Measurements from ENCODE around the gene GNG3. TPM values are rescaled to one million over a fixed set of nuclear protein-coding genes. Genes with fewer than 3 reads are reported as not detected.
"Not testable (repeated sequence)": the region's sequence is repeated elsewhere in the genome, so short reads cannot be mapped to it uniquely, and the experiment has no call there.

Gene GNG3
- total RNA-seq, 1 donor from 2014 or later, result not detected

- no peak for DNase-seq (ENCODE audit: low read depth)
Measured at GRCh38 chr11:62687508-62688396, 19.7 kb upstream of the GNG3 start.

DNA sequence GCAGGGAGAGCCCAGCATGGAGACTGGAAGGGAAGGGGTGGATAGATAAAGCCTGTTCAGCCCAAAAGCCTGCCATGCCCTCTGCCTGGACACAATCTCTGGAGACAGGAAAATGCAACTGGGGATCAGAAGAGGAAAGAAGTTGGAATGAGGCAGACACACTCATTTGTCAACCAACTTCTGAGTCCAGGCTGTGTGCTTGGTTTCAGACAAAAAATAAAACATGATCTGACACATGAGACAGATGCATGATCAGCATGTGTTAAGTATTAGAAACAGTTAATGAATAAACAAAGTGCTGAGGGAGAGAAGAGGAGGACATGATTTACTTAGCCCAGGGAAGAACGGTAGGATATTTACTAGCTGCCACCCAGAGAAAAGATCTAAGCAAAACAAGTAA is 19.0 kb upstream of the GNG3 start:
- peak; percentile 34 for DNase-seq (ENCODE audit: low read depth)

GRCh38 chr11:62689421-62690183 is 17.9 kb upstream of the GNG3 start, which contains the start of gene LRRN4CL:
LRRN4CL (minus strand) TSS chr11:62689530; CDS start chr11:62688508, 1,022 bp downstream.
- DNase-seq (ENCODE audit: low read depth), result no peak

GRCh38 chr11:62693624-62694023 is 13.9 kb upstream of the GNG3 start:
- not testable (repeated sequence) for DNase-seq (ENCODE audit: low read depth)

- DNase-seq (ENCODE audit: low read depth), result peak; percentile 63
Measured at GRCh38 chr11:62694455-62695167, 12.9 kb upstream of the GNG3 start.

GRCh38 chr11:62702246-62702645 is 5.2 kb upstream of the GNG3 start:
- DNase-seq (ENCODE audit: low read depth), result no peak

DNA sequence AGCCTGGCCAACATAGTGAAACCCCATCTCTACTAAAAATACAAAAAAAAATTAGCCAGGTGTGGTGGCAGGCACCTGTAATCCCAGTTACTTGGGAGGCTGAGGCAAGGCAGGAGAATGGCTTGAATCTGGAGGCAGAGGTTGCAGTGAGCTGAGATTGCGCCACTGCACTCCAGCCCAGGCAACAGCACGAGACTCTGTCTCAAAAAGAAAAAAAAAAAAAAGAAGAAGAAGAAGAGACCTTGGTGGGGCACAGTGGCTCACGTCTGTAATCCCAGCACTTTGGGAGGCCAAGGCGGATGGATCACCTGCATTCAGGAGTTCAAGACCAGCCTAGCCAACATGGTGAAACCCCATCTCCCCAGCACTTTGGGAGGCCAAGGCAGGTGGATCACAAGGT is 3.6 kb upstream of the GNG3 start:
- not testable (repeated sequence) for DNase-seq (ENCODE audit: low read depth)

DNA sequence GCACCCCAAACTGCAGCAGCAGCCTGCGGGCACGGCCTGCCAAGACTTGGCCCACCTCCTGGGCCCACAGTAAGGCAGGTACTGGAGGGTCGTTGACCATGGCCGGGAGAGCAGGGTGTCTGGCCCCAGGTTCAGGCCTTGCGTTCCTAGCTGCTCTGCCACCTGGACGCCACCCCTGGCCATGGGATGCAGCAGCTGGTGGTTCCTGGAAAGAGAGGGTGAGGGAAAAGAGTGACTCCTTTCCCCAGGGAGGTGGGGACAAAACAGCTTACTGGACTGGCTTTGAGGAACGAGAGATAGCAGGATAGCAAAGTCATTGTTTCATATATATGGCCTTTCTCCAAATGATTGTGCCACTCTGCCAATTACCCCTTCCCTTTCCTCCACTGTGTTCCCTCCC is 2.1 kb upstream of the GNG3 start:
- no peak for DNase-seq (ENCODE audit: low read depth)

- peak; percentile 79 for DNase-seq (ENCODE audit: low read depth)
Measured at GRCh38 chr11:62705880-62706849, 1.3 kb upstream of the GNG3 start.

- DNase-seq (ENCODE audit: low read depth), result no peak
Measured at GRCh38 chr11:62706850-62707247, 627 bp upstream of the GNG3 start.

GRCh38 chr11:62708392-62708791 is 916 bp downstream of the GNG3 start:
- DNase-seq (ENCODE audit: low read depth), result no peak

- DNase-seq (ENCODE audit: low read depth), result no peak
Measured at GRCh38 chr11:62708793-62709192, 1.3 kb downstream of the GNG3 start.

GRCh38 chr11:62709247-62710000 is 1.9 kb downstream of the GNG3 start:
- DNase-seq (ENCODE audit: low read depth), result peak; percentile 95

DNA sequence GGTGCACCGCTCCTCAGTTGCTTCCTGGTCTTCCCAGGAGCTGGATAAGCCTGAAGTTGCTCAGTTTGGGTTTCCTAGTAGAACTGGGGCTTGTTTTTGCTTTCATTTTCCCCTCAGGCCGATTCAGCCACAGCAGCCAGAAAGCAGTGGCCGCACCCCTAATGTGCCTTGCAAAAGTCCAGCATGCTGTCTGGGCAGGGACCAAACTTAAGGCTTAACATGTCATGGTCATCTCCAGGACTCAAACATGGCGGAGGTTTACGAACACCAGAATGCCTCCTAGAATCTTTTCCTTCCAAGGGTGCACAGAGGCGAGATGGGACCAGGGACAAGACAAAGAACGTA is 2.5 kb downstream of the GNG3 start:
- no peak for DNase-seq (ENCODE audit: low read depth)

- DNase-seq (ENCODE audit: low read depth), result no peak
Measured at GRCh38 chr11:62712276-62712812, 4.9 kb downstream of the GNG3 start.

DNA sequence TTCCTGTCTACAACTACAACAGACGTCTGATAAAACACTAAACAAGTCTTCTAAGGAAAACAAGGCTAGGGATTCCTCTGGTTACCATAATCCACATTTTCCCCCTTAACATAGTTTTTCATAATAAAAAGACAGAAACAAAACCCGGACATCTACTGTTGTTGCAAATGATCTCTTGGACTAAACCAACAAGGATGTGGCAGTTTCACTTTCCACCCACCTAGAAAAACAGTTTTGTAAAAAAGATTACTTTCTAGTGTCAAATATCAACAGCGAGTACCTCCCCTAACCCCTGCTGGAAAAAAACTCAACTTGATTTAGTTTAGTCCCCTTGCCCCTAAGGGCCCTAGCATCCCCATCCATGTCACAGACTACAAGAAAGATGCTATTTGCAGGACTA is 5.4 kb downstream of the GNG3 start:
- DNase-seq (ENCODE audit: low read depth), result no peak

- DNase-seq (ENCODE audit: low read depth), result peak; percentile 76
Measured at GRCh38 chr11:62713343-62713742, 5.9 kb downstream of the GNG3 start.

- DNase-seq (ENCODE audit: low read depth), result no peak
Measured at GRCh38 chr11:62715150-62716130, 8.0 kb downstream of the GNG3 start.

DNA sequence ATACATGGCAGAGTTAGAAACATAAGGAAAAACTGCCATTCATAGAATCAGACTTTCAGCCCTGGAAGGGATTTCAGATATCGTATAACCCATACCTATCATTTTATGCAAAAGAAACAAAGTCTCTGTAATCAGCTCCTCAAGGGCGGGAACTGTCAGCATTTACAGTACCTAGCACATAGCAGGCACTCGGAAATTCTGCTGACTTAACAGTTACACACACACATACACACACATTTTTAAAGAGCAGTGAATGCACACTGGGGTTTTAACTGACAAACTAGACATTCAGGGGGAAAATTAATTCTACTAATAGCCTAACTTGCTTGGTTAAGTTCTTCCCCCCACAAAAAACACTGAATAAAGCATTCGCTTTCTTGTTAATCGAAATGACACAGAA is 8.7 kb downstream of the GNG3 start:
- DNase-seq (ENCODE audit: low read depth), result no peak
